SIG-M5 (cell line): ENCODE data around the gene PHTF1.
"Not testable (repeated sequence)": the region's sequence is repeated elsewhere in the genome, so short reads cannot be mapped to it uniquely, and the experiment has no call there.

Experiments used
- DNase-seq: peaks from one replicate; lab custom pipeline; 2025; lab: John Stamatoyannopoulos, UW

Gene PHTF1

DNA sequence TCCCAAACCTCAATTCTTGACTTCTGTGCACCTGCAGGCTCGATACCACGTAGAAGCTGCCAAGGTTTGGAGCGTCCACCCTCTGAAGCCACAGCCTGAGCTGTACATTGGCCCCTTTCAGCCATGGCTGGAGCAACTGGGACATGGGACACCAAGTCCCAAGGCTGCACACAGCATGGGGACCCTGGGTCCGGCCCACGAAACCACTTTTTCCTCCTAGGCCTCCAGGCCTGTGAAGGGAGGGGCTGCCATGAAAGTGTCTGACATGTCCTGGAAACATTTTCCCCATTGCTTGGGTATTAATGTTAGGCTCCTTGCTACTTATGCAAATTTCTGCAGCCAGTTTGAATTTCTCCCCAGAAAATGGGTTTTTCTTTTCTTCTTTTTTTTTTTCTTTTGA, 40.7 kb downstream of the PHTF1 start:
- not testable (repeated sequence) for DNase-seq

GRCh38 chr1:113717506-113717905, 41.8 kb downstream of the PHTF1 start:
- not testable (repeated sequence) for DNase-seq

DNA sequence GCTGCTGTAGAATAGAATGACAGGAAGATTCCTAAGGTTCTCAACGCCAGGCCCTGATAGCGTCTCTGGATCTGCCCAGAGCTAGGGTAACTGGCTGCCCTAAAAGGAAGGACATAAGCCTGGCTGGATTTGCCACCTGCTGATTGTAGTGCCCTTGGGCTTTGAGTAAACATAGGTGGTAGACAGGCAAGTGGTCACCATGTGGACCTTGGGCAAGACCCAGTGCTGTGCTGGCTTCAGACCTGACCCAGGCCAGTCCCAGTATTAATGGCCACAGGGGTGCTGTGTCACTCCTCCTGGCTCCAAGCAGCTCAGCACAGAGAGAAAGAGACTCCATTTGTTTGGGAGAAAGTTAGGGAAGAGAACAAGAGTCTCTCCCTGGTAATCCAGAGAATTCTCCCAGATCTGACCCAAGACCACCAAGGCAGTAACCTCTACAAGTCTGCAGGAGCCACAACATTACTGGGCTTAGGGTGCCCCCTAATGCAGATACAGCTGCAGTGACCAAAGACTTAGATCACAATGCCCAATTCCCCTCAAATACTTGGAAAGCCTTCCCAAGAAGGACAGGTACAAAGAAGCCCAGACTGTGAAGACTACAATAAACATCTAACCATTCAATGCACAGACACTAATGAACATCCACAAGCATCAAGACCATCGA, 44.5 kb downstream of the PHTF1 start:
- DNase-seq: no peak

- no peak for DNase-seq
Measured at GRCh38 chr1:113701429-113701828, 57.9 kb downstream of the PHTF1 start.

DNA sequence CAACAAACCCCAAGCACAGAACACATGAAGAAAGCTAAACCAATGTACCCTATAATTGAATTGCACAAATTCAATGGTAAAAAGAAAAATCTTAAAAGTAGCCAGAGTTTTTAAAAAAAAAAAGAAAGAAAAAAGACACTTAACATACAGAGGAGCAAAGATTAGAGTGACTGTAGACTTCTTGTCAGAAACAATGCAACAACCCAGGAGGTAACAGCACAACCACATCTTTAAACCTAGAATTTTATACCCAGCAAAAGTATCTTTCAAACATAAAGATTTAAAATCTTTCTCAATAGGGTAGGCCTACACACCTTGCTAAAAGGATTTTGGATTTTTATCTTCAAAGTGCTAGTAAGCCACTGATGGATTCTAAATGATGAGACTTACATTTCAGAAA, 64.4 kb downstream of the PHTF1 start:
- no peak for DNase-seq

GRCh38 chr1:113692824-113693431, 66.4 kb downstream of the PHTF1 start:
- DNase-seq: no peak

DNA sequence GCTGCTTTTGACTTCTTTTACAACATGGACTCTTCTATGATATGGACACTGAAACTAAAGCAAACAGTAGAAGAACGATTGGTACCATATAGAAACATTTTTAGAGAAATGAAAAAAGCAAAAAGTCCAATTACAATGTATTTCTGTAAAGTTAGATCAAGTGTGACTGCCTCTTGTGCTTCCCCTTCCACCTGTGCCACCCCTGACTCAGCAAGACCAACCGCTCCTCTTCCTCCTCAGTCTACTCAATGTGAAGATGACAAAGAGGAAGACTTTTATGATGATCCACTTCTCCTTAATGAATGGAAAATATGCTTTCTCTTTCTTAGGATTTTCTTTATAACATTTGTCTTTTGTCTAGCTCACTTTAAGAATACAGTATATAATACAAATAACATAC, 66.9 kb downstream of the PHTF1 start:
- no peak for DNase-seq

- no peak for DNase-seq
Measured at GRCh38 chr1:113691184-113691583, 68.1 kb downstream of the PHTF1 start.

DNA sequence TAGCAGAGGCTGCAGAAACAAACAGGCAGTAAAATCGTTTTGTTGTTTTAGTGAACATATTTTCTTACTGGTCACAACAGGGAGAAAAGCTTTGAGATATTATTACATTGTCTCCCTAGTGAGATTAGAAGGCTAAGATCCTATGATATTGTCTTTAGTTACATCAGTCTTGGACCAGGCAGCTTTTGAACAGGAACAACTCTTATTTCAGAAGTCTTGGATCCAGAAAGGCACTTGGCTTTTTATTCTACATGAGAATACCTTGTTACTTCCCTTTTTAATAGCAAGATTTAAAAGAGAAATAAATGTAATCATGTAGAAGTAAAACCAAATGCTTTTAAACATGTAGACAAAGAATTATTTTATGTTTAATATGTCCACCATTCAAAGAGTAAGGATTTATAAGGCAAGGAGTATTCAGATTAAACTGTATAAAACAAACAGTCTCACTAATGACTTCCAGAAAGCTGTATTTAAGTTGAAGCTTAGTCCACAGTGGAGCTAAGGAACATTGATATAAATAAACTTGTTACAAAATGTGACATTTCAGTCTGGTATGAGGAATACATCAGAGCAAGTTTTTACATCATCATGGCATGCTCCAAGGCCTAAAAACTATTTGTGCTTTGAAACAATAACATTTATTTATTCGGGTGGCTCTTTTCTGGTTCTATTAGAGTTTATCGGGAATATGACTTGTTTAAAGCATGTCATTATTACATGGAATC, 72.2 kb downstream of the PHTF1 start:
- DNase-seq: no peak

DNA sequence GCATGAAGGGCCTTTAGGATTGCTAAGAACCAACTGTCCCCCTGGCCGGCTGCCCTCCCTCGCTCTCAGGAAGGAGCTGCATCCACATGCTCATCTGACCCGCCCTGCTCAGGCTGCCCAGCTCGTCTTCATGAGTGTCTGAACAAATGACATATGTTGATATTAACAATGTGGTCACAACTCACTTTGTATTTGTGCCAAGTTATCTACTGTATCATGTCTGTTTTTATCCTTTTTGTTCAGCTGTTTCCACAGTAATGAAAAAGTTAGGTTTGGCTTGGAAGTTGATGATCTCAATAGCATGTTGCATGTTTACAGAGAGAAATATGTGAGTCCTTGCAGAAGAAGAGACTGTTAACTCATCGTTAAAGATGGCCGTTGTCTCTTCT, 75.1 kb downstream of the PHTF1 start:
- no peak for DNase-seq

DNA sequence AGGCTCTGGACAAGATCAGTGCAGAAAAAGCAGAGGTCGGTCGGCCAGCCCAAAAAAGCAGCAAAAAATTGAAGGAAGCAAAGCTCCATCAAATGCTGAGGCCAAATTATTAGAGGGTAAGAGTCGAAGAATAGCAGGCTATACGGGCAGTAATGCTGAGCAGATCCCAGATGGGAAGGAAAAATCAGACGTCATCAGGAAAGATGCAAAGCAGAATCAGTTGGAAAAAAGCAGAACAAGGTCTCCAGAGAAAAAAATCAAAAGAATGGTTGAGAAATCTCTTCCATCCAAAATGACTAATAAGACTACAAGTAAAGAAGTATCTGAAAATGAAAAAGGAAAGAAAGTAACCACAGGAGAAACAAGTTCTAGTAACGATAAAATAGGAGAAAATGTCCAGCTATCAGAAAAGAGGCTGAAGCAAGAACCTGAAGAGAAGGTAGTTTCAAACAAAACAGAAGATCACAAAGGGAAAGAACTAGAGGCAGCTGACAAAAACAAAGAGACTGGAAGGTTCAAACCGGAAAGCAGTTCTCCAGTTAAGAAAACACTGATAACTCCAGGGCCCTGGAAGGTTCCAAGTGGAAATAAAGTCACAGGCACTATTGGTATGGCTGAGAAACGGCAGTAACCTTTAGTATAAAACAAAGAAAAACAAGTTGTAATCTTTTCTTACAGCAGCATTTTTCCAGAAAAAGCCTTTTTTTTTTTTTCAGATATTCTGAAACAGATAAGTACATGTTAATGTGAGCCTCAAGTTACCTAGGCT, 75.7 kb downstream of the PHTF1 start:
- DNase-seq: no peak

- DNase-seq: no peak
Measured at GRCh38 chr1:113681596-113682337, 77.5 kb downstream of the PHTF1 start.

GRCh38 chr1:113678159-113678469, 81.2 kb downstream of the PHTF1 start:
- no peak for DNase-seq

DNA sequence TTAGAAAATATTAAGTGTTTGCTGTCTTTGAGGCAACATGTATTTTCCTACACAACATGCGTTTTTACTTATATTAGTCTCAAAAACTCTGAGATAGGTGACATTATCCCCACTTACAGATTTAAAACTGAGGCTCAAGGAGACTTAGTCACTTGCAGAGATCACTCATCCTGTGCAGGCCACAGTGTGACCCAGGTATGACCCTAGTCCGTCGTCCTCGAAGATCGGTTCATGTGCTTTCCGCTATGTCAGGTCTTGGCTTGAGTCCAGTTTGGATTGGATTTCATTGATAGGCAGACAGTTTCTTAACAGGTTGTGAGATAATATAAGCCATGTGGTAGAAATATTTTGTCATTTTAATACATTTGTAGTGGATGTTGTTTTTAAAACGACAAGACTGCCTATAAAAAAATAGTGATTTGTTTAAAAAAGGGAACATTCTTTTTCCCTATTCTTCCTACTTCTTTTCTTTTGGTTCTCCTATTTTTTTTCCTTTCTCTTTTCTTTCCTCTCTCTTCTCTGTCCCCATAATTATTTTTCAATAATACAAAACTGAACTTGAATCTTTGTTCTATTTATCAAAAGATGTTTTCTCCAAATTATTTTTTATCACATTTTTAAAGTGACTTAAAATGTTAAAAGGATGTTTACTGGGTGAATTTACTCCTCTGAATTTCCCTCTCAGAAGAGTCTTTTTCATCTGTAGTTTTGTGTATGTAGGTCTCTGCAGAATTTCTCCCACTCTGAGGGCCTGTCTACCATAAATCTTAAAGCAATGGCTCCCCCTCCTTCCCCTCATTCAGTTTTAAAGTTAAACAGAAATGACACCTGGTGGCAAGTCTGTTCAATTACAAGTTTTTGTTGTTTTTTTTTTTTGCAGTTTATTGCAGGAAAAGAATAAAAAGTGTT, 81.8 kb downstream of the PHTF1 start:
- no peak for DNase-seq

GRCh38 chr1:113676524-113676923, 82.8 kb downstream of the PHTF1 start:
- DNase-seq: no peak

DNA sequence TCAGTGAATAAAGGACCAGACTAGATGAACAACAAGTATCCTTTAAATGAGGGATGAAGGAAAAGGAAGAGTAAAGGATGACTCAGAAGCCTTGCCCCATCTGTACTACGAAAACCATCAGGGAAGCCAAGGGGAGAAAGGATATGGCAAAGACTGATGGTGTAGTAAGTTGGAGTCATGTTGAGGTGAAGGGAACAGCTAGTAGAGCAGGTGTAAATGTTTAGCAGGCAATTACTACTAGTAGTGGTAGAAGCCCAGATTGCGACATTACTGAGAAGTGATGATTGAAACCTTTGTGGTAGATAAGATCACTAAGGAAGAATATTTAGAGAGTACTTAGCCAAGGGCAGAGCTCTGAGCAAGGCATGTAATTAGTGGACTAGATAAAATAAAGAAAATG, 84.0 kb downstream of the PHTF1 start:
- no peak for DNase-seq

DNA sequence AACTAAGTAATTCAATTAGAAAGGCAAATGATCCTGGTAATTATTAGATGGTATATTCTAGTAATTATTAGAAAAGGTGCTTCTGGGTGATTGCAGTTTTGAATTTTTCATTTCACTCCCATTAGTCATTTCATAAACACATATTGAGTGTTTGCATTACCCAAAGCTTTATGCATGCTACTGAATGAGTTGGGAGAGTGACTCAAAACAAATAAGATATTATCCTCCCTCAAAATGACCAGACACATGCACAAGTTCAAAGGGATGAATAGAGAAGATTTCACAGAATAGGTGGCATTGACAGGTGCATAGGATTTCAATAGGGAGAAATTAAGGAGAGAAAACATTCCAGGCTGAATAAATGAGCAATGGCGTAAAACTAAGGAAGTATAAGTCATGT, 84.7 kb downstream of the PHTF1 start:
- DNase-seq: no peak

DNA sequence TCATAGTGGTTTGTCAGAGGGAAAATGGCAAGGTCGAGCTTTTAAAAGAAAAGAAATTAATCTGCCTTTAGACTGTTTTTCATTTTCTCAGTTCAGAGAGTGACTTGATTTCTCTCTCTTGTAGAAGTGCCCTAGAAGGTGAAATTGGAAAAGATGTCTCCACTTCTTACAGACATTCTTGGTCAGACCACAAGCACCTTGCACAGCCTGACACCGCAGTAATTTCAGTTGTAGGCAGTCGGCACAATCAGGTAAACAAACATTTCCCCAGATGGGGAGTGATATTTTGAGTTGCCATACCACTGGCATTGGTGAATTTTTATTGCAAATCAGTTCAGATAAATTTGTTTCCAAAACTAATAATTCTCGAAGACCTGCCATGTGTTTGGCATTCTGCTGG, 86.8 kb downstream of the PHTF1 start:
- DNase-seq: no peak

DNA sequence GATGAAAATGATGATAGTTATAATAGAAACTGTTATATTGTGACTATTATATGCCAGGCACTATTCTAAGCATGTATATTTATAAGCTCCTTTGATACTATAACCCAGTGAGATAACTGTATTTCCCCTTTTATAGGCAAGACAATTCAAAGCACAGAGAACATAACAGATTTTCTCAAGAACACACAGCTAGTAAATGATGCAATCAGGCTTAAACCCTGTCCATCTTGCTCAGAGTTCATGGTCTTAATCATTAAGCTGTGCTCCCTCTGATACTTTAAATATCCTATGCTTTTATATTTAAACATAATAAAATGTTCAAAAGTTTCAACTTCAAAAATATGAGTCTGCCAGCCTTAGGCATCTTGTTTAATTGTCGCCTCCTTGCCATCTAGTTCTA, 88.6 kb downstream of the PHTF1 start:
- no peak for DNase-seq

GRCh38 chr1:113669988-113670387, 89.3 kb downstream of the PHTF1 start:
- DNase-seq: no peak

DNA sequence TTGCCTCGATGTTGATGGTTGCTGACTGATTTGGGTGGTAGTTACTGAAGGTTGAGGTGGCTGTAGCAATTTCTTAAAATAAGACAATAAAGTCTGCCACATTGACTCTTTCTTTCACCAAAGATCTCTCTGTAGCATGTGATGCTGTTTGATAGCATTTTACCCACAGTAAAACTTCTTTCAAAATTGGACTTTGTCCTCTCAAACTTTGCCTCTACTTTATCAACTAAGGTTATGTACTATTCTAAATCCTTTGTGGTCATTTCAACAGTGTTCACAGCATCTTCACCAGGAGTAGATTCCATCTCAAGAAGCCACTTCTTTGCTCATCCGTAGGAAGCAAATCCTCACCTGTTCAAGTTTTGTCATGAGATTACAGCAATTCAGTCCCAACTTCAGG, 93.2 kb downstream of the PHTF1 start:
- no peak for DNase-seq
